ENCODE measurements around the gene IL17REL.

The IL17REL gene

GRCh38 chr22:49976439-49977175 lies 36.0 kb downstream of the IL17REL start:
- Histone ChIP-seq H3K4me1 (ENCODE audit: low read depth, poor library complexity, severe bottlenecking) (no peaks in the 10 kb centered on the region), H3K27ac (no peak overlapping the region), H3K9ac (no peak overlapping the region), H3K4me2 (no peak overlapping the region), H2AFZ (ENCODE audit: low read depth) (no peak overlapping the region), H3K36me3 (ENCODE audit: insufficient read depth) (no peaks in the 10 kb centered on the region), H4K20me1 (ENCODE audit: insufficient read depth) (no peaks in the 10 kb centered on the region), H3K79me2 (ENCODE audit: insufficient read depth, low read depth) (no peaks in the 10 kb centered on the region), H3K27me3 (ENCODE audit: insufficient read depth, low read depth) (no peaks in the 10 kb centered on the region), H3K4me3 (IDR thresholded peaks at IDR 0.05; ENCODE audit: insufficient read depth, low read depth, low read length) (no peak overlapping the region)
- TF ChIP-seq CTCF (conservative IDR thresholded peaks at IDR 0.05; ENCODE audit: low read depth, low read length): no peak

GRCh38 chr22:49975543-49976389 lies 36.8 kb downstream of the IL17REL start:
- Histone ChIP-seq H3K4me3 (IDR thresholded peaks at IDR 0.05; ENCODE audit: insufficient read depth, low read depth, low read length) (no peak overlapping the region), H3K27ac (no peak overlapping the region), H3K4me1 (ENCODE audit: low read depth, poor library complexity, severe bottlenecking) (no peaks in the 10 kb centered on the region), H3K4me2 (no peak overlapping the region), H2AFZ (ENCODE audit: low read depth) (no peak overlapping the region), H3K36me3 (ENCODE audit: insufficient read depth) (no peaks in the 10 kb centered on the region), H3K27me3 (ENCODE audit: insufficient read depth, low read depth) (no peaks in the 10 kb centered on the region), H4K20me1 (ENCODE audit: insufficient read depth) (no peaks in the 10 kb centered on the region), H3K9ac (no peak overlapping the region), H3K79me2 (ENCODE audit: insufficient read depth, low read depth) (no peaks in the 10 kb centered on the region)
- no peak for TF ChIP-seq CTCF (conservative IDR thresholded peaks at IDR 0.05; ENCODE audit: low read depth, low read length)

GRCh38 chr22:49973018-49973961 lies 39.3 kb downstream of the IL17REL start:
- no peaks in the 10 kb centered on the region for H3K79me2 ChIP-seq (ENCODE audit: insufficient read depth, low read depth)
- H2AFZ ChIP-seq (ENCODE audit: low read depth): no peak overlapping the region
- H3K4me3 ChIP-seq (IDR thresholded peaks at IDR 0.05; ENCODE audit: insufficient read depth, low read depth, low read length): no peak overlapping the region
- no peak overlapping the region for H3K27ac ChIP-seq
- no peaks in the 10 kb centered on the region for H4K20me1 ChIP-seq (ENCODE audit: insufficient read depth)
- no peak for TF ChIP-seq CTCF (conservative IDR thresholded peaks at IDR 0.05; ENCODE audit: low read depth, low read length)
- no peaks in the 10 kb centered on the region for H3K27me3 ChIP-seq (ENCODE audit: insufficient read depth, low read depth)
- no peak overlapping the region for H3K4me2 ChIP-seq
- peaks cover 8% of the 10 kb centered on the region for H3K4me1 ChIP-seq (ENCODE audit: low read depth, poor library complexity, severe bottlenecking)
- no peak overlapping the region for H3K9ac ChIP-seq
- no peaks in the 10 kb centered on the region for H3K36me3 ChIP-seq (ENCODE audit: insufficient read depth)
